CD4-positive, alpha-beta T cell (primary cell): ENCODE data around the gene NDRG3. TPM values are rescaled to one million over a fixed set of nuclear protein-coding genes. Genes with fewer than 3 reads are reported as not detected.

Experiments
- ATAC-seq: fragments of 200-7000 bp; cut with Tn5 transposase; one replicate; pipeline ENCODE4 v1.10.0; 2022; ENCODE audit warnings: mild to moderate bottlenecking; ENCODE audit not compliant: poor library complexity
- CTCF ChIA-PET: fragments of 350-600 bp; sonication (Branson Sonifier 250); formaldehyde crosslinking; loops from one replicate; lab custom pipeline; 2021; ENCODE audit warnings: antibody characterized with exemption, inconsistent platforms; lab: Charles Lee
- POLR2A ChIA-PET: fragments of 350-600 bp; sonication (Branson Sonifier 250); formaldehyde crosslinking; loops from one replicate; lab custom pipeline; 2021; ENCODE audit warnings: antibody characterized with exemption, inconsistent platforms; lab: Charles Lee
- DNase-seq, 14 experiments: peaks; one replicate each; pipeline ENCODE4 v3.0.0-alpha.2; 2013 to 2020; ENCODE audit warnings: mixed read lengths in 2 of 14
- H3K27ac ChIP-seq, 2 donors: one replicate each; pipeline versions ENCODE4 v1.5.1 to v1.7.0; 2013; ENCODE audit warnings: low read length in 2 of 2, low read depth in 1 of 2, mild to moderate bottlenecking in 1 of 2
- H3K27me3 ChIP-seq, 2 experiments: 1 replicate in 1 of 2; 2 replicates in 1 of 2; pipeline versions ENCODE4 v1.6.1 to v1.7.0; 2013; ENCODE audit warnings: low read length in 2 of 2, control low read depth in 1 of 2, mild to moderate bottlenecking in 1 of 2, moderate library complexity in 1 of 2; ENCODE audit not compliant: insufficient read depth in 2 of 2, control insufficient read depth in 1 of 2
- H3K36me3 ChIP-seq: one replicate; pipeline ENCODE4 v1.6.1; 2013; ENCODE audit warnings: low read length, control low read depth; ENCODE audit not compliant: insufficient read depth
- H3K4me1 ChIP-seq: one replicate; pipeline ENCODE4 v1.6.1; 2013; ENCODE audit warnings: low read length, control low read depth; ENCODE audit not compliant: insufficient read depth
- H3K4me3 ChIP-seq: one replicate; pipeline ENCODE4 v1.5.1; 2013; ENCODE audit warnings: mild to moderate bottlenecking, low read length, moderate library complexity
- H3K9me3 ChIP-seq, 2 experiments: 1 replicate in 1 of 2; 2 replicates in 1 of 2; pipeline versions ENCODE4 v1.6.1 to v1.7.0; 2013; ENCODE audit warnings: low read length in 2 of 2, mild to moderate bottlenecking in 2 of 2, control low read depth in 1 of 2, moderate library complexity in 1 of 2; ENCODE audit not compliant: control insufficient read depth in 1 of 2, insufficient read depth in 1 of 2
- H3K27ac Mint-ChIP-seq: one replicate; pipeline ENCODE4 v1.8.0; 2020; ENCODE audit warnings: mixed read lengths
- H3K27me3 Mint-ChIP-seq: one replicate; pipeline ENCODE4 v1.8.0; 2021; ENCODE audit warnings: mixed read lengths
- H3K36me3 Mint-ChIP-seq: one replicate; pipeline ENCODE4 v1.8.0; 2021; ENCODE audit warnings: low read depth, mixed read lengths
- H3K4me1 Mint-ChIP-seq: one replicate; pipeline ENCODE4 v1.8.0; 2021; ENCODE audit warnings: low read depth, mixed read lengths
- H3K4me3 Mint-ChIP-seq: one replicate; pipeline ENCODE4 v1.8.0; 2020; ENCODE audit warnings: mild to moderate bottlenecking, mixed read lengths
- H3K9me3 Mint-ChIP-seq: one replicate; pipeline ENCODE4 v1.8.0; 2020; ENCODE audit warnings: mixed read lengths
- intact Hi-C, 2 experiments: fragments of 100-400 bp; cut with DNase I in 1 of 2; cut with micrococcal nuclease in 1 of 2; formaldehyde crosslinking; loops; one replicate each; pipeline versions ENCODE4 v1.15.1 to v1.9.0; 2023 to 2025; cut with DNase I, micrococcal nuclease
- total RNA-seq, 174 experiments: library from RNA in 2 of 174; stranded (reverse) in 2 of 174; gene quantifications; one replicate each; pipeline ENCODE4 v1.2.3 and lab custom pipeline; 2021 to 2026
- TF ChIP-seq, protein P1 (sequence below): fragments of 200-600 bp; IDR thresholded peaks from one replicate; pipeline ENCODE4 v1.8.0; 2022; ENCODE audit warnings: antibody characterized with exemption, mild to moderate bottlenecking

Gene NDRG3
- total RNA-seq, 2 experiments from 2014 or later = 17.3 to 17.5 TPM

DNA sequence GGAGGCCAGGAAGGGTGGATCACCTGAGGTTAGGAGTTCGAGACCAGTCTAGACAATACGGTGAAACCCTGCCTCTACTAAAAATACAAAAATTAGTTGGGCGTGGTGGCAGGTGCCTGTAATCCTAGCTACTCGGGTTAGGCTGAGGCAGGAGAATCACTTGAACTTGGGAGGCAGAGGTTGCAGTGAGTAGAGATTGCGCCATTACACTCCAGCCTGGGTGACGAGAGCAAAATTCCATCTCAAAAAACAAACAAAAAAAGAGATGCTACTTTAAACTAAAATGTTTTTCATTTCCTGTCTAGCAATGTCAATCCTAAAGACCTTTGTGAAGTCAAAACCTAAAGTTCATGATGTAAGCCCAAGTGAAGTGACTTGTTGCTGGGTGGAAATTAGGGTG, 14.8 kb upstream of the NDRG3 start:
- ChIA-PET POLR2A (no interaction called here), CTCF (no interaction called here)
- H3K27ac ChIP-seq = no peak overlapping the region
- DNase-seq (no peak), ATAC-seq (no peak)
- no peaks in the 10 kb centered on the region for H3K9me3 ChIP-seq
- no peak overlapping the region for H3K4me3 ChIP-seq
- TF ChIP-seq, protein P1, sequence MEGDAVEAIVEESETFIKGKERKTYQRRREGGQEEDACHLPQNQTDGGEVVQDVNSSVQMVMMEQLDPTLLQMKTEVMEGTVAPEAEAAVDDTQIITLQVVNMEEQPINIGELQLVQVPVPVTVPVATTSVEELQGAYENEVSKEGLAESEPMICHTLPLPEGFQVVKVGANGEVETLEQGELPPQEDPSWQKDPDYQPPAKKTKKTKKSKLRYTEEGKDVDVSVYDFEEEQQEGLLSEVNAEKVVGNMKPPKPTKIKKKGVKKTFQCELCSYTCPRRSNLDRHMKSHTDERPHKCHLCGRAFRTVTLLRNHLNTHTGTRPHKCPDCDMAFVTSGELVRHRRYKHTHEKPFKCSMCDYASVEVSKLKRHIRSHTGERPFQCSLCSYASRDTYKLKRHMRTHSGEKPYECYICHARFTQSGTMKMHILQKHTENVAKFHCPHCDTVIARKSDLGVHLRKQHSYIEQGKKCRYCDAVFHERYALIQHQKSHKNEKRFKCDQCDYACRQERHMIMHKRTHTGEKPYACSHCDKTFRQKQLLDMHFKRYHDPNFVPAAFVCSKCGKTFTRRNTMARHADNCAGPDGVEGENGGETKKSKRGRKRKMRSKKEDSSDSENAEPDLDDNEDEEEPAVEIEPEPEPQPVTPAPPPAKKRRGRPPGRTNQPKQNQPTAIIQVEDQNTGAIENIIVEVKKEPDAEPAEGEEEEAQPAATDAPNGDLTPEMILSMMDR = no peak
- Mint-ChIP-seq H3K27me3 (no peaks in the 10 kb centered on the region), H3K9me3 (no peaks in the 10 kb centered on the region), H3K36me3 (peaks cover 27% of the 10 kb centered on the region), H3K4me1 (no peaks in the 10 kb centered on the region), H3K4me3 (no peak overlapping the region), H3K27ac (no peak overlapping the region)
- no peaks in the 10 kb centered on the region for H3K4me1 ChIP-seq
- H3K27me3 ChIP-seq = no peaks in the 10 kb centered on the region
- H3K36me3 ChIP-seq = peaks cover 11% of the 10 kb centered on the region
- intact Hi-C loops = no loop called here

DNA sequence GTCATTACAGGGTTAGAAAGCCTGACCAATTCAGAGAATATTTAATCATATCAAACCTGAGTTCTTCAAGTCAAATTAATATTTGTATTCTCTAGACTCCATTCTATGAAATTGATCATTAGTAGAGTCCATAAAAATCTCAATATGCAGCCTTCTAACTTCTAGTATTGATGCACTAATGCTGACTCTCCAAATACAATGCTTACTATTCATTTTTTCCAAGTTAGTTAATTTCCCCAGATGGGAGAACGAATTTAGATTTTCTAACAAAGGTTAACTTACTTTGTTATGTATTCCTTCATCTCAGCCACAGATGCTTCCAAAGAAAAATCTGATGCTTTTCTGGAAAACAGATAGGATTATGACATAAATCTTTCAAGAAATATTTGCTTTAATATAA, 12.4 kb upstream of the NDRG3 start:
- Histone ChIP-seq H3K4me3 (no peak overlapping the region), H3K27ac (no peak overlapping the region), H3K9me3 (no peaks in the 10 kb centered on the region), H3K36me3 (peaks cover 21% of the 10 kb centered on the region), H3K4me1 (no peaks in the 10 kb centered on the region), H3K27me3 (no peaks in the 10 kb centered on the region)
- Mint-ChIP-seq H3K27me3 (no peaks in the 10 kb centered on the region), H3K4me1 (no peaks in the 10 kb centered on the region), H3K9me3 (no peaks in the 10 kb centered on the region), H3K27ac (no peak overlapping the region), H3K36me3 (peaks cover 43% of the 10 kb centered on the region), H3K4me3 (no peak overlapping the region)
- TF ChIP-seq, protein P1 = no peak
- DNase-seq = no peak
- no peak for ATAC-seq
- POLR2A ChIA-PET = interaction anchor here (1.2 kb wide), 1 partner anchor 16 kb away, joined by 4 read pairs; the partner anchor contains the start of gene DSN1
- intact Hi-C loops = loop anchor here in 1 of 2 experiments (10.0 kb wide), 1 partner anchor 93 kb away; no protein-coding TSS in a partner anchor
- CTCF ChIA-PET = no interaction called here

DNA sequence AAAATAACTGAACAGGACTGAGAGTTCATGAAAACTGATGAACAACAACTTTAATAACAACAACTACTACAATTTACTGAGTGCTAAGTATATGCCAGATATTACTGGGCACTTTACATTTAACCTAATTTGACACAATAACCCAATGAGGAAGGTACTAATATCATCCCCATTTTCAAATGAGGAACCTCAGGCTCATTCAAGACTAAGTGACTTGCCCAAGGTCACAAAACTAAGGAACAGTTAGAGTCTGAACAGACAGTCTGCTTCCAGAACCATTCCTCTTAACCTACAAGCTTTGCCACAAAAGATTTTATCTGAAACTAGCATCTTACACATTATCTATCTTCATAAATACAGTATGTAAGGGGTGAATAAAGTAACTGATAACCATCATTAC, 10.6 kb upstream of the NDRG3 start:
- intact Hi-C loops = loop anchor here in 1 of 2 experiments (10.0 kb wide), 1 partner anchor 92 kb away; no protein-coding TSS in a partner anchor
- Histone ChIP-seq H3K9me3 (no peaks in the 10 kb centered on the region), H3K27ac (no peak overlapping the region), H3K27me3 (no peaks in the 10 kb centered on the region), H3K36me3 (peaks cover 34% of the 10 kb centered on the region), H3K4me3 (no peak overlapping the region), H3K4me1 (no peaks in the 10 kb centered on the region)
- Mint-ChIP-seq H3K27me3 (no peaks in the 10 kb centered on the region), H3K36me3 (peaks cover 53% of the 10 kb centered on the region), H3K9me3 (no peaks in the 10 kb centered on the region), H3K4me3 (no peak overlapping the region), H3K4me1 (no peaks in the 10 kb centered on the region), H3K27ac (no peak overlapping the region)
- TF ChIP-seq, protein P1 = no peak
- CTCF ChIA-PET = no interaction called here
- DNase-seq (no peak), ATAC-seq (no peak)
- POLR2A ChIA-PET = interaction anchor here (1.3 kb wide), 1 partner anchor 18 kb away, joined by 5 read pairs; no protein-coding TSS in a partner anchor
